Fibroblast of lung (primary cell): ENCODE results near the gene NECAB3.

Experiments
- EZH2 ChIP-seq: IDR thresholded peaks from 2 replicates; pipeline ENCODE4 v1.5.1; 2012; ENCODE audit warnings: low read length, control low read depth, mild to moderate bottlenecking; ENCODE audit errors: missing control alignments
- TF ChIP-seq, protein P1 (sequence below), 2 donors: IDR thresholded peaks in 1 of 2; conservative IDR thresholded peaks in 1 of 2; 1 replicate in 1 of 2; 2 replicates in 1 of 2; pipeline ENCODE4 v1.5.1; 2011 to 2012; ENCODE audit warnings: low read length in 2 of 2, control low read depth in 1 of 2, inconsistent platforms in 1 of 2, low read depth in 1 of 2, mild to moderate bottlenecking in 1 of 2

DNA sequence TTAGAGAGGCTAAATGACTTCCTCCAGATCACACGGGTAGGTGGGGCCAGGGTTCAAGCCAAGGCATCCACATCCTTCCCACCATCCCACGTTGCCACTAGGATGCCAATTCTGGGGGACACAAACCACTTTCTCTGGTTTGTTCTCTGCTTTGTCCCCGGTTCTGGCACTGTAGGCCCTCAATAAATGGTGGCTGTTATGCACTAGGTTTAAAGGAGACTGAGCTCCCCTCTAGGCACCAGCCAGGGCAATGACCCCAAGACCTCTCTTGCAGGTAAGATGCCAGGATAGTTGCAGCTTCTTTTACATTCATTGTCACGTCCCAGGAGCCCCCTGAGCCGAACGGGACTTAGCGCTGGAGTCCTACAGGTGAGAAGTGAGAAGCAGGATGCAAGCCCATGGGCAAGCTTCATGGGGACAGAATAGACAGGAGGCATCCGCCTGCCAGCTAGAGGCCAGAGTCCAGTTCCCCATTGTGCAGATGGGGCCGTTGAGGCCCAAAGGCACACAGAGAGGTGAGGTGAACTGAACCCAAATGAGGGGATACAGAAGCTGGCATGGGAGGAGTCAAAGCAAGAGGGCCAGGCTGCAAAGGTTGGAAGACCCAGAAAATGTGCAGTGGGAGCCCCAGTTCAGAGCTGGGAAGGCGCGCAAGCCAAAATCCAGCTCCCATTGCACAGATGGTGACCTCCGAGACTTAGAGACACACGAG, 45.2 kb upstream of the NECAB3 start:
- no peak for TF ChIP-seq EZH2
- TF ChIP-seq, protein P1, sequence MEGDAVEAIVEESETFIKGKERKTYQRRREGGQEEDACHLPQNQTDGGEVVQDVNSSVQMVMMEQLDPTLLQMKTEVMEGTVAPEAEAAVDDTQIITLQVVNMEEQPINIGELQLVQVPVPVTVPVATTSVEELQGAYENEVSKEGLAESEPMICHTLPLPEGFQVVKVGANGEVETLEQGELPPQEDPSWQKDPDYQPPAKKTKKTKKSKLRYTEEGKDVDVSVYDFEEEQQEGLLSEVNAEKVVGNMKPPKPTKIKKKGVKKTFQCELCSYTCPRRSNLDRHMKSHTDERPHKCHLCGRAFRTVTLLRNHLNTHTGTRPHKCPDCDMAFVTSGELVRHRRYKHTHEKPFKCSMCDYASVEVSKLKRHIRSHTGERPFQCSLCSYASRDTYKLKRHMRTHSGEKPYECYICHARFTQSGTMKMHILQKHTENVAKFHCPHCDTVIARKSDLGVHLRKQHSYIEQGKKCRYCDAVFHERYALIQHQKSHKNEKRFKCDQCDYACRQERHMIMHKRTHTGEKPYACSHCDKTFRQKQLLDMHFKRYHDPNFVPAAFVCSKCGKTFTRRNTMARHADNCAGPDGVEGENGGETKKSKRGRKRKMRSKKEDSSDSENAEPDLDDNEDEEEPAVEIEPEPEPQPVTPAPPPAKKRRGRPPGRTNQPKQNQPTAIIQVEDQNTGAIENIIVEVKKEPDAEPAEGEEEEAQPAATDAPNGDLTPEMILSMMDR (conservative IDR thresholded peaks at IDR 0.05 in 1 of 2, IDR thresholded peaks at IDR 0.05 in 1 of 2; ENCODE audit: low read depth in 1 of 2, low read length in 2 of 2), result no peak
